GM11168 (cell line): ENCODE results near the gene LPAR3.

Experiments used
- in situ Hi-C: fragments of 300-500 bp; cut with MboI; formaldehyde crosslinking; loops from one replicate; pipeline ENCODE4 v1.12.0; 2022; ENCODE audit warnings: low sequenced_read_pairs; ENCODE audit not compliant: unreplicated experiment

Gene LPAR3

DNA sequence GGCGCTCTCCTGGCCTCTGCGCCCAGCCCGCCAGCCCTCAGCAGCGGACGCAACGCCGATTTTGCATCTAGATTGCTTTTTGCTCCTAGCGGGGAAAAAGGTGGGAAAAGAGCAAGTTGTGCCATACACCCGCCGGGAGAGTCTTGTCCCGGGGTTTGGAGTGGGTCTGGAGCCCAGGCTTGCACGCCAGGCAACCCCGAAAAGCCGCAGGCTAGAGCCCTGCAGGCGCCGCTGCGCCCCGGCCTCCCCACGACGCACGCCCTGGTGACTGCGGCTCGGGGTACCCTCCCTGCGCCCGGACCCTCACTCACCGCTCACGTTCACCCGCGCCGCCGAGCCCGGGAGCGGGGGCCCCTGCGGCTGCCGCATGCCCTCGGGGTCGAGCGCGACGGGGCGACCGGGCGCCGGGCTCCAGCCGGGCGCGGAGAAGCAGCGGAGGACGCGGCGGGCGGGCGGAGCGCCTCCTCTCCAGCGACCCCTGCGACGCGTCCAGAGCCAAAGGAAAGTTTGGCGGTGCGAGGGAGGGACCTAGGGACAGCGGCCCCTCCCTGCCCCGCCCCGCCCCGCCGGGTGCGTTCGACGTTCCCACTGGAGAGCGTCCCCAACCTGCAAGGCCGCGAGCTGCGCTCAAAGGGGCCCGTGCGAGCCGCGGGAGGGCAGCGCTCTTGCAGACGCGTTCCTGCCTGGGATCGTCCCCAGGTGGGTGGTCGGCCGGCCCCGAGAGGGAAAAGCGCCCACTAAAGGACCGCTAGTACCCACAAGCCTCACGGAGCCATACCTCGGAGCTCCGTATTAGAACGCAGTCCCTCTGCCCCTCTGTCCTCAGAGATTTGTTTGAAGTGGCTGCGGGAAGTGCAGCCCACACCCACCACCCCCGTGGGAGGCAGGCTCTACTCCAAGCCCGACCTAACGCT is at the start of gene LPAR3:
TSS of gene LPAR3 (minus strand) at position 502 of the 914 bp plus-strand sequence. CDS start 27,086 bp downstream, outside the sequence.
- in situ Hi-C loops = no loop called here

DNA sequence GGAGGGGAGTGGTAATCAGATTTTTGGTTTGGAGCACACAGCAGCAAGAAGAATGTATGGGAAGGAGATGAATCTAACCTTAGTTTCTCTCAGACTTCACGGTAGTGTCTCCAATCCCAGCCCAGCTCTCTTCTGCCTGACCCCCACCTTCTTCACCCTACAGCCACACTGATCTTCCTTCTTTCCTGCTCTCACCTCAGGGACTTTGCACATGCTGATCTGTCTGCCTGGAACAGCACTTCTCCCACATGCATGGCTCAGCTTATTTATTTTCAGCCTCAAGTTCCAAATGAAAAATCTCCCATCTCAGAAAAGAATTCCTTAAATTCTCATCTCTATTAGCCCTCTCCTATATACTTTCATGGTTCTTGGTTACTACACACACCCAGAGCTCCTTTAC is 48.8 kb upstream of the LPAR3 start:
- in situ Hi-C loops = loop anchor here (10.0 to 25.0 kb wide), 4 partner anchors 155 to 505 kb away; partner anchors contain the start of gene BCL10

GRCh38 chr1:84940481-84940880 is 47.5 kb upstream of the LPAR3 start:
- in situ Hi-C loops = loop anchor here (10.0 to 25.0 kb wide), 4 partner anchors 153 to 503 kb away; partner anchors contain the start of gene BCL10

- in situ Hi-C loops = loop anchor here (10.0 to 25.0 kb wide), 4 partner anchors 152 to 502 kb away; partner anchors contain the start of gene BCL10
Observed at GRCh38 chr1:84939761-84940160, 46.8 kb upstream of the LPAR3 start.

DNA sequence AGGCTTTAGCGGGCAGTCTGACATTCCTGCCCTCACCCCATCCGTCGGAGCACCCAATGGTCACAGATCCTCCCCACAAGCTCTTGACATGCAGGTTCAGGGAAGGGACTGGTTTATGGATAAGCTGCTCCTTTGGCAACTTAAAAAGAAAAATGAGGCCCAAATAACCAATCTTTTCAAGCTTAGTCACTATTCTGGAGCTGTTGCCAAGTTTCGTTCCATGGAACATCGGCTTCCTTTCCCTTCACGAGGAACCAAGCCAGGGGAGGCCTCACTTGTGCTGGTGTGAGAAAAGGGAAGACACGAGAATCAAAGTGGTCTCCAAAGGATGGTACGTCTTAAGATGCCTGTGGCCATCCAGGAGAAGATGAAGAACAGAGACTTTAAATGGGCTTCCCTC is 46.1 kb upstream of the LPAR3 start:
- in situ Hi-C loops = loop anchor here (25.0 kb wide), 2 partner anchors 152 to 502 kb away; no protein-coding TSS in a partner anchor

DNA sequence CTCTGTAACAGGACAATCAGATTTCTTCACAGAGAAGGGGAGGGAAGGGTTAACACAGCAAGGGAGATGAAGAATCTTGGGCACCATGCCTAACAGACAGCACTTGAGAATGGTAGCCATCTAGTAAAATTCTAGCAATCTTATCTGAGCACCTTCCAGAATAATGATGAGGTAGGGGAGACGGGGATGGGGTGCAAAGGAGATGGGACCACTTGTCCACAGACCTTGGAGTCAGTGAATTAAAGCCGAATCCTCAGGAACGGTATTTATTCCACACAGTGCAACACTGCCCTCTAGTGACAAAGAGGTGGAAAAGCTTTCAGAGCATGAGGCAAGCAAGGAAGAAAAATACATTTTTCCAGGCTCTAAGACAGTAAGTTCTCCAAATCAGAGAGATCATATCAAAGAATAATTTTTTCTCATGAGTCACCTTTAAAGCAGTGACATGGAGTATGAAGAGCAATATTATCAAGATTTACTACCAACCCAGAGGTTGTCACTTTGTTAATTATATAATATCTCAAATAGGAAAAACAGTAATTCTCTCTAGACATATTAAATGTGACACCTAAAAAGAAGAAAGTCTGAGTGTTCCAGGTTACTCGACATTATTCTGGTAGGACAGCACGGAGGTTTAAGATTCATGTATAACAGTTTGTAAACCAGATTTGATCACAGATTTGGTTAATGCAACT is 43.3 kb upstream of the LPAR3 start:
- in situ Hi-C loops = loop anchor here (25.0 kb wide), 2 partner anchors 149 to 499 kb away; no protein-coding TSS in a partner anchor

GRCh38 chr1:84933011-84933611 is 40.1 kb upstream of the LPAR3 start:
- in situ Hi-C loops = loop anchor here (25.0 kb wide), 2 partner anchors 146 to 496 kb away; no protein-coding TSS in a partner anchor

GRCh38 chr1:84930831-84931230 is 37.8 kb upstream of the LPAR3 start:
- in situ Hi-C loops = loop anchor here (25.0 kb wide), 2 partner anchors 144 to 494 kb away; no protein-coding TSS in a partner anchor

GRCh38 chr1:84930329-84930728 is 37.3 kb upstream of the LPAR3 start:
- in situ Hi-C loops = loop anchor here (25.0 kb wide), 2 partner anchors 143 to 493 kb away; no protein-coding TSS in a partner anchor

DNA sequence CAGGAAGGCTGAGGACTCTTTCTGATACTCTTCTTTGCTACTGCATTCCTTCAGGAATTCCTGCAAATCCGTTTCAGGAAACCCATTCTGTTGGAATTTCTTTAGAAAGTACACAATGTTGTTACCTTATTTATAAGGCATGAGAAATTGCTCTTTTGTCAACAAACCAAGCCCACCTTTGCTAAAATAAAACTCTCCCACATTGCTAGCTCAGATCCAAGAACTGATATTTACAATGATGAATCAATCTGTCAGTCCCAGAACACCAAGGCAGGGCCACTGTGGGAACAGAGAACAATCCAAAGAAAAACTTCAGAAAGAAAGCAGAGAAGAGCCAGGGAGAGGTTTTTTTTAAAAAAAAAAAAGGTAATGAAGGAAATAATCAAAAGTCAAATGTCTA is 36.6 kb upstream of the LPAR3 start:
- in situ Hi-C loops = loop anchor here (25.0 kb wide), 2 partner anchors 142 to 492 kb away; no protein-coding TSS in a partner anchor

DNA sequence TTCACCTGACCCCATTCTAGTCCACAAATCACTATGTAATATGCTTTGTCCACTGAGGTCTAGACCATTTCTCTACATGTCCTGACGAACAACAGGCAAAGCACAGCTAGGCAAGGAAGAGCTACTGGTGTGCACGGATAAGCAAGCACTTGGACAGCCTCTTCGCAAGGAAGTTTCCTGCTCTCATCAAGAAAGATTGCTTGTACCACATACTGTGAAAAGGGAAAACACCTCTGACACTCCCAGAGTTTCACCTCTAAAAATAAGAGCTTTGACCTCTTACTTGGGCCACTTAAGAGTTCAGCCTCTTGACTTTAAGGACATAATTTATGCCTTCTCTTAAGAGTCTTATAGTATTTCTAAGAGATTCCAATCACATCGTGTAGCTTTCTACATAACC is 36.0 kb upstream of the LPAR3 start:
- in situ Hi-C loops = loop anchor here (25.0 kb wide), 2 partner anchors 142 to 492 kb away; no protein-coding TSS in a partner anchor

DNA sequence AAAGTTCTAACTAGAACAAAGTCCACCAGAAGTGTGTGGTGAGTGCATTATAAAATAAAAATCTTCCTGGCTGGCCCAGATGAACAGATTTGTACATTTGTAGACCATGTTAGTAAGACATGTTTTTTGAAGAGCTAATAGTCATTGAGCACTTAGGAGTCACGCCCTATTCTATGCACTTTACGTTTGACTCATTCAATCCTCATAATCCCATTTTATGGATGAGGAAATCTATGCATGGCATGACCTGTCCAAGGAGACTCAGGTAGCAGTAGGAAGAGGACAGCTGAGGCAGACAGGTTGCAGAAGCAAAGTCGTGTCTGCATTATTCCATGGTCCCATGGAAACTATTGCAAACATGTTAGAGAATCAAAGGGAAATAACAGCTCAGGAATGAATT is 30.3 kb upstream of the LPAR3 start:
- in situ Hi-C loops = no loop called here

DNA sequence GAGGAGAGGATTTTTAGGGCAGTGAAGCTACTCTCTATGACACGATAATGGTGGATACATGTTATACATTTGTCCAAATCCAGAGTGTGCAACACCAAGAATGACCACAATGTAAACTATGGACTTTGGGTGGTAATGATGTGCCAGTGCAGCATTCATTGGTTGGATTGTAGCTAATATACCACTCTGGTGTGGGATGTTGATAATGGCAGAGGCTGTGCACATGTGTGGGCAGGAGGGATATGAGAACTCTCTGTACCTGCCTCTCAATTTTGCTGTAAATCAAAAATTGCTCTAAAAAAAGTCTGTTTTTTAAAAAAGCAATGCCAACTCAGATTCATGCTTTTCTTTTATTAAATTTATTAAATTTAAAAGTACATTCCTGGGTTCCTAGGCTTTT is 27.2 kb upstream of the LPAR3 start:
- in situ Hi-C loops = no loop called here

- in situ Hi-C loops = no loop called here
Observed at GRCh38 chr1:84919461-84919970, 26.5 kb upstream of the LPAR3 start.

DNA sequence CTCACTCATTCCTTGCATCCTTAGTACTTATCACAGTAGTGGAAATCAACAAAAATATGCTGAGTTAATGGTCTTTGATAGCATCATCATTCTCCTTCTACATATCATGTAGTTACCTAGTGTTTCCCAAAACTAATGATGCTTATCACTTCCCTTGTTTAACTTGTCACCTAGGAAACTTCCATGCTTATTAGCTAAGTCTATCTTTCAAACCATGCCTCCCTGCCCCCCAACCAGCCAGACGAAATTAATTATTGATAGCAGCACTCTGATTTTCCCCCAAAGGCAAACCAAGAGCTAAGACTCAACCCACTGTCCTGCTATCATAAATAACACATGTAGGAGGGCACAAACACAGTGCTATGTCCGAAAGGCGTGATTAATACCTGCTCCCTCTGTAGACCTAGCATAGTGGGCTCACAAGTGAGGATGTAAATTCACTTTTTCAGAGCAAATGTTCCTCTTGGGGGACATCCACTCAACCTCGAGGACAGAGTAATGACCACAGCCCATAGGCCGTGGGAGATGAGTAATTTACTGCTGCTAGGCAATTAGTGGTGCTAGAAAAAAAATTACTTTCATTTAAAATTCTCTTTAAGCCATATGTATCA is 25.8 kb upstream of the LPAR3 start:
- in situ Hi-C loops = no loop called here

- in situ Hi-C loops = no loop called here
Observed at GRCh38 chr1:84916897-84917296, 23.9 kb upstream of the LPAR3 start.

DNA sequence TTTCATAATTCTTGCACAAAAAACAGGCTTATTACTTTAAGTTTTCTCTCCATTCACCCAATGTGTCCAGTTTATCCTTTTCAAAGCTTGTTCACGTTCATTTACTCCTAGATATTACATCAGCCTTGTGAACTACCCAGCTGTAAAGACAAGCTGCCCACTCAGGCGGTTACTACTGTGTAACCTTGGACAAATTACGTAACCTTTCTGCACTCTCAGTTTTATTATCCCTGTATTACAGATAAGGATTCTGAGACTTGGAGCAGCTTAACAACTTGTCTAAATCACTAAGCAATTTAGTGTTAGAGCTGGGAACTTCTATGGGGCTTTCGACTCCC is 20.5 kb upstream of the LPAR3 start:
- in situ Hi-C loops = no loop called here

DNA sequence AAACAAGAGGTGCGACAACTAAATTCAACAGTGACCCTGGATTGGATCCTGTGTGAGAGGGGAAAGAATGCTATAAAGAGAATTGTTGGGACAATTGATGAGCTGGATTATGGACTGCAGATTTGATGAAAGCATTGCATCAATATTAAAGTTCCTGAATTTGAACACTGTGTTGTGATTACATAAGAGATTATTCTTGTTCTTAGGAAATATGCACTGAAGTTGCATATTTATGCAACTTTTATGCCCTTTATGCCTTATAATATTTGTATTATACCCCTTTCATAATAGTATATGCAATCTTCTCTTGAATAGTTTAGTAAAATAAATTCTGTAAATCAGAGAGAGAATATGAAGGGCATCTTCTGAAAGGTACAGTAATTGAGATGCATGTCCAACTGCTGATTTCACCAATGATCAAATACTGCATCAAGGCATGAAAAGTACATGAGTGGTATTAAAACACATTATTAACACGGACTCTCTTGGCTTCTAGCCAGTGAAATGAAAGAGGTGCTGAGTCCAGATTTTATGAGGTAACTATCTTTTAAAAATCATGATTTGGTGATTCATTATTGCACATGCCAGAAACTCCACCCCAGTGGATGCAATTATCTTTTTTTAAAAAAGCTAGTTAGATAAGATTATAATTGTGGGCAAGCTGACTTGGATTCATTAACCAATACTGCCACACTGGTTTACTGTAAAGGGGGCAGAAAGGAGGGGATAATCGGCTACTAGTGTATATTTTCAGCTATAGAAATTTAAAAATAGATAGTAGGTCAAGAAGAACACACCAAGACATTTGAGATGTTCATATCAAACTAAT is 19.9 kb upstream of the LPAR3 start:
- in situ Hi-C loops = no loop called here
